H54 (cell line): Measurements from ENCODE around the gene TNS1.

Experiments
- DNase-seq: peaks from one replicate; pipeline ENCODE4 v3.0.0; 2011; ENCODE audit warnings: low spot score, mixed read lengths; ENCODE audit not compliant: insufficient read length
- FAIRE-seq: peaks from 3 replicates; lab custom pipeline; 2011; peaks lifted over from hg19 to GRCh38; lab: Jason Lieb, UNC
- POLR2A ChIP-seq: IDR thresholded peaks from 2 replicates; pipeline ENCODE4 v1.6.1; 2011; ENCODE audit warnings: low read depth, mild to moderate bottlenecking, low read length

TNS1 gene

GRCh38 chr2:217914878-217915277 is 87.9 kb downstream of the TNS1 start:
- DNase-seq: no peak
- TF ChIP-seq POLR2A: no peak
- FAIRE-seq: no peak

GRCh38 chr2:217914078-217914477 is 88.7 kb downstream of the TNS1 start:
- DNase-seq (no peak), FAIRE-seq (no peak)
- no peak for TF ChIP-seq POLR2A

- TF ChIP-seq POLR2A: no peak
- no peak for DNase-seq
- no peak for FAIRE-seq
These were observed 89.4 kb downstream of the TNS1 start for GRCh38 chr2:217913436-217913835.

- no peak for DNase-seq
- no peak for FAIRE-seq
- TF ChIP-seq POLR2A: no peak
These were observed 90.4 kb downstream of the TNS1 start for GRCh38 chr2:217912098-217913024.

- TF ChIP-seq POLR2A: no peak
- FAIRE-seq (no peak), DNase-seq (no peak)
These were observed 91.3 kb downstream of the TNS1 start for GRCh38 chr2:217911283-217912097.

GRCh38 chr2:217910875-217911212 is 92.0 kb downstream of the TNS1 start:
- TF ChIP-seq POLR2A: no peak
- no peak for FAIRE-seq
- DNase-seq: no peak

- TF ChIP-seq POLR2A: no peak
- no peak for DNase-seq
- FAIRE-seq: no peak
These were observed 93.5 kb downstream of the TNS1 start for GRCh38 chr2:217909156-217909820.

- FAIRE-seq: no peak
- no peak for TF ChIP-seq POLR2A
- no peak for DNase-seq
These were observed 94.3 kb downstream of the TNS1 start for GRCh38 chr2:217908544-217908943.

GRCh38 chr2:217907266-217907665 is 95.5 kb downstream of the TNS1 start:
- FAIRE-seq: no peak
- DNase-seq: no peak

GRCh38 chr2:217906798-217907197 is 96.0 kb downstream of the TNS1 start:
- no peak for DNase-seq
- TF ChIP-seq POLR2A: no peak

More at GRCh38 chr2:217907266-217907665, 95.5 kb downstream of the TNS1 start:
- TF ChIP-seq POLR2A: no peak

GRCh38 chr2:217905896-217906295 is 96.9 kb downstream of the TNS1 start:
- FAIRE-seq: no peak
- no peak for TF ChIP-seq POLR2A

More at GRCh38 chr2:217906798-217907197, 96.0 kb downstream of the TNS1 start:
- FAIRE-seq: no peak

GRCh38 chr2:217905395-217905794 is 97.4 kb downstream of the TNS1 start:
- no peak for FAIRE-seq
- TF ChIP-seq POLR2A: no peak

More at GRCh38 chr2:217905896-217906295, 96.9 kb downstream of the TNS1 start:
- no peak for DNase-seq

GRCh38 chr2:217904614-217904965 is 98.2 kb downstream of the TNS1 start:
- DNase-seq (no peak), FAIRE-seq (no peak)
- no peak for TF ChIP-seq POLR2A

More at GRCh38 chr2:217905395-217905794, 97.4 kb downstream of the TNS1 start:
- DNase-seq: no peak
